ENCODE data around the gene MRGPRD. TPM values are rescaled to one million over a fixed set of nuclear protein-coding genes. Genes with fewer than 3 reads are reported as not detected.

Gene MRGPRD
- total RNA-seq, 1 donor from 2014 or later, result not detected

GRCh38 chr11:68940651-68941323 is 40.0 kb downstream of the MRGPRD start:
- DNase-seq (ENCODE audit: low read depth), result no peak
- no peak for FAIRE-seq
- Mint-ChIP-seq H3K27me3 (ENCODE audit: low read depth, unreplicated experiment) (no peaks in the 10 kb centered on the region), H3K4me1 (ENCODE audit: low read depth, unreplicated experiment) (peaks cover 5% of the 10 kb centered on the region), H3K27ac (ENCODE audit: unreplicated experiment) (no peak overlapping the region), H3K36me3 (ENCODE audit: low read depth, unreplicated experiment) (peaks cover 7% of the 10 kb centered on the region), H3K4me3 (ENCODE audit: unreplicated experiment) (no peak overlapping the region), H3K9me3 (ENCODE audit: unreplicated experiment) (no peaks in the 10 kb centered on the region)
- H3K9ac ChIP-seq (ENCODE audit: low read length), result no peak overlapping the region
- H3K27ac ChIP-seq (ENCODE audit: low read depth, low read length), result no peak overlapping the region
- H3K4me1 ChIP-seq (ENCODE audit: insufficient read depth, low read length), result no peaks in the 10 kb centered on the region
- H2AFZ ChIP-seq (ENCODE audit: low read depth, low read length), result no peak overlapping the region
- no peaks in the 10 kb centered on the region for H3K9me3 ChIP-seq (ENCODE audit: insufficient read depth, low read depth, low read length)
- no peaks in the 10 kb centered on the region for H3K36me3 ChIP-seq (ENCODE audit: insufficient read depth, low read length)
- no peaks in the 10 kb centered on the region for H3K79me2 ChIP-seq (ENCODE audit: insufficient read depth, low read length)
- H3K4me3 ChIP-seq (ENCODE audit: insufficient read depth, low read depth, low read length), result no peak overlapping the region
- no peak overlapping the region for H3K4me2 ChIP-seq (ENCODE audit: low read length)
- H3K27me3 ChIP-seq (ENCODE audit: insufficient read depth, low read length), result no peaks in the 10 kb centered on the region
- TF ChIP-seq CTCF (IDR thresholded peaks at IDR 0.05; ENCODE audit: insufficient read depth, low read depth, low read length) (no peak), EZH2 (IDR thresholded peaks at IDR 0.05; ENCODE audit: insufficient read depth, low read length) (no peak)
- no peaks in the 10 kb centered on the region for H4K20me1 ChIP-seq (ENCODE audit: insufficient read depth, low read length)

- Histone ChIP-seq H3K9ac (ENCODE audit: low read length) (no peak overlapping the region), H3K4me1 (ENCODE audit: insufficient read depth, low read length) (no peaks in the 10 kb centered on the region), H4K20me1 (ENCODE audit: insufficient read depth, low read length) (no peaks in the 10 kb centered on the region), H3K27me3 (ENCODE audit: insufficient read depth, low read length) (no peaks in the 10 kb centered on the region), H3K4me2 (ENCODE audit: low read length) (no peak overlapping the region), H2AFZ (ENCODE audit: low read depth, low read length) (no peak overlapping the region), H3K79me2 (ENCODE audit: insufficient read depth, low read length) (no peaks in the 10 kb centered on the region), H3K9me3 (ENCODE audit: insufficient read depth, low read depth, low read length) (no peaks in the 10 kb centered on the region), H3K36me3 (ENCODE audit: insufficient read depth, low read length) (no peaks in the 10 kb centered on the region), H3K27ac (ENCODE audit: low read depth, low read length) (no peak overlapping the region), H3K4me3 (ENCODE audit: insufficient read depth, low read depth, low read length) (no peak overlapping the region)
- Mint-ChIP-seq H3K4me1 (ENCODE audit: low read depth, unreplicated experiment) (peaks cover 2% of the 10 kb centered on the region), H3K27me3 (ENCODE audit: low read depth, unreplicated experiment) (no peaks in the 10 kb centered on the region), H3K9me3 (ENCODE audit: unreplicated experiment) (no peaks in the 10 kb centered on the region), H3K27ac (ENCODE audit: unreplicated experiment) (no peak overlapping the region), H3K4me3 (ENCODE audit: unreplicated experiment) (no peak overlapping the region), H3K36me3 (ENCODE audit: low read depth, unreplicated experiment) (peaks cover 8% of the 10 kb centered on the region)
- DNase-seq (ENCODE audit: low read depth) (no peak), FAIRE-seq (no peak)
- TF ChIP-seq EZH2 (IDR thresholded peaks at IDR 0.05; ENCODE audit: insufficient read depth, low read length), result no peak
- no peak for TF ChIP-seq CTCF (IDR thresholded peaks at IDR 0.05; ENCODE audit: insufficient read depth, low read depth, low read length)
Observed at GRCh38 chr11:68939583-68940555, 40.9 kb downstream of the MRGPRD start.
